Esophagus muscularis mucosa (tissue), 4 donors: ENCODE data around the gene TRIM28. TPM values are rescaled to one million over a fixed set of nuclear protein-coding genes. Genes with fewer than 3 reads are reported as not detected.
A peak's percentile ranks its signal among the peaks of the same experiment; 100 is the strongest.

ENCODE experiments used
- DNase-seq: peaks from one replicate; pipeline ENCODE4 v3.0.0-alpha.2; 2017; ENCODE audit errors: extremely low spot score
- H3K27ac ChIP-seq, 4 donors: fragments of 200-600 bp; sonication (generic); replicated peaks in 1 of 4; 1 replicate in 3 of 4; 2 replicates in 1 of 4; pipeline ENCODE4 v1.5.1; 2016 to 2019; ENCODE audit warnings: mild to moderate bottlenecking in 1 of 4
- H3K27me3 ChIP-seq, 4 donors: fragments of 200-600 bp; sonication (generic); one replicate each; pipeline versions ENCODE4 v1.5.1 to v1.6.0; 2016 to 2019
- H3K36me3 ChIP-seq, 4 donors: fragments of 200-600 bp; sonication (generic); one replicate each; pipeline ENCODE4 v1.5.1; 2016 to 2019
- H3K4me1 ChIP-seq, 4 donors: fragments of 200-600 bp; sonication (generic); one replicate each; pipeline ENCODE4 v1.5.1; 2016 to 2019
- H3K4me3 ChIP-seq, 4 donors: fragments of 200-600 bp; sonication (generic); 1 replicate in 2 of 4; 2 replicates in 2 of 4; pipeline ENCODE4 v1.5.1; 2016 to 2019; ENCODE audit warnings: mild to moderate bottlenecking in 4 of 4, moderate library complexity in 1 of 4
- H3K9me3 ChIP-seq, 4 donors: fragments of 200-600 bp; sonication (generic); 1 replicate in 3 of 4; 2 replicates in 1 of 4; pipeline ENCODE4 v1.5.1; 2016 to 2019
- EP300 ChIP-seq: sonication (generic); formaldehyde crosslinking; IDR thresholded peaks from one replicate; pipeline ENCODE4 v1.6.1; 2017; ENCODE audit warnings: antibody characterized with exemption
- POLR2A ChIP-seq: fragments of 450-650 bp; IDR thresholded peaks from one replicate; pipeline ENCODE4 v1.6.1; 2017; ENCODE audit warnings: antibody characterized with exemption, moderate library complexity, mild to moderate bottlenecking, low read depth
- POLR2AphosphoS5 ChIP-seq, 2 donors: sonication (generic); formaldehyde crosslinking; IDR thresholded peaks; one replicate each; pipeline ENCODE4 v1.6.1; 2017; ENCODE audit warnings: antibody characterized with exemption in 2 of 2
- WGBS: methylation state at CpG from one replicate; pipeline ENCODE4 v1.1.5; 2018; 5-methylcytosine and 5-hydroxymethylcytosine counted together
- intact Hi-C: fragments of 100-400 bp; cut with DNase I; formaldehyde crosslinking; loops from one replicate; pipeline ENCODE4 v1.15.1; 2023
- total RNA-seq, 4 donors: library from RNA; depleted of rRNA; stranded (reverse); fragments of >200 nt; gene quantifications; one replicate each; pipeline versions ENCODE4 v1.1.0 to v1.2.1, GENCODE V29; 2016
- TF ChIP-seq, protein P1 (sequence below), 3 experiments: fragments of 200-600 bp in 2 of 3; fragments of 450-650 bp in 1 of 3; sonication (generic) in 2 of 3; IDR thresholded peaks; one replicate each; pipeline ENCODE4 v1.5.1; 2017 to 2019; ENCODE audit warnings: antibody characterized with exemption in 3 of 3, mild to moderate bottlenecking in 2 of 3, moderate library complexity in 1 of 3

Gene TRIM28
- total RNA-seq, 4 donors from 2014 or later = 152 to 319 (median 264) TPM

DNA sequence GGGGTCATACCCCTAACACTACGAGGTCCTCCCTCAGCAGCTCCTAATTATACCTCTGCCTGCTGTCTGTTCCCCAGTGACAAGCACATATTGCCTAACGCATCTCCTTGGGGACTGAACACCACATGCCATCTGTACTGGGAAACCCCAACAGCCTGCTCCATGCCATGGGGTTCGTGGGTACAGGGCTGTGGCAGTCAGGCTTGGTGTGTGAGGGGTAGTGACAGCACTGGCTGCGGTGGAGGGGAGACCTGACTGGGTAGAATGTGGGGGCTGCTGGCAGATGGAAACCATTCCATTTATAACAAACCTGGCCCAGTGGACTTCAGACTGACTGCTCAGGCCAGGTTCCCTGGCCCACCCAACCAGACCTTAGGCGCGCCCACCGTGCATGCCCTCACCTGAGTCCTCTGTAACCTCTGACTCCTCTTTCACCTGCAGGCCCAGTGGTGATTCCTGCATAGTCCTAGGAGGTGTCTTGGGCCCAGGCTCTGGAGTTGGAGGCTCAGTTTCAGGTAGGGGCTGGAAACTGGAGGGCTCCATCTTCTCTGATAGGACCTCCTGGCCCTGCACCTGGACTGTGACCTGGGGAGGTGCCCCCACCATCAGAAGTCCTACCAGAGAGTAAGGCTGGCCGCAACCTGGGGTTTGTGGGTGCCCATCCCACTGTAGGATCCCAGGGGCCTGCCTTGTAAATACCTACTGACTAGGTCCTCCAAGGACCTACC lies 26.2 kb downstream of the TRIM28 start:
- H3K36me3 ChIP-seq = peaks cover 4 to 44% (median 32%) of the 10 kb centered on the region in 4 donors
- H3K27ac ChIP-seq = no peak overlapping the region
- no peaks in the 10 kb centered on the region for H3K27me3 ChIP-seq
- intact Hi-C loops = no loop called here
- TF ChIP-seq, protein P1, sequence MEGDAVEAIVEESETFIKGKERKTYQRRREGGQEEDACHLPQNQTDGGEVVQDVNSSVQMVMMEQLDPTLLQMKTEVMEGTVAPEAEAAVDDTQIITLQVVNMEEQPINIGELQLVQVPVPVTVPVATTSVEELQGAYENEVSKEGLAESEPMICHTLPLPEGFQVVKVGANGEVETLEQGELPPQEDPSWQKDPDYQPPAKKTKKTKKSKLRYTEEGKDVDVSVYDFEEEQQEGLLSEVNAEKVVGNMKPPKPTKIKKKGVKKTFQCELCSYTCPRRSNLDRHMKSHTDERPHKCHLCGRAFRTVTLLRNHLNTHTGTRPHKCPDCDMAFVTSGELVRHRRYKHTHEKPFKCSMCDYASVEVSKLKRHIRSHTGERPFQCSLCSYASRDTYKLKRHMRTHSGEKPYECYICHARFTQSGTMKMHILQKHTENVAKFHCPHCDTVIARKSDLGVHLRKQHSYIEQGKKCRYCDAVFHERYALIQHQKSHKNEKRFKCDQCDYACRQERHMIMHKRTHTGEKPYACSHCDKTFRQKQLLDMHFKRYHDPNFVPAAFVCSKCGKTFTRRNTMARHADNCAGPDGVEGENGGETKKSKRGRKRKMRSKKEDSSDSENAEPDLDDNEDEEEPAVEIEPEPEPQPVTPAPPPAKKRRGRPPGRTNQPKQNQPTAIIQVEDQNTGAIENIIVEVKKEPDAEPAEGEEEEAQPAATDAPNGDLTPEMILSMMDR (IDR thresholded peaks at IDR 0.05) = no peak
- TF ChIP-seq POLR2A (no peak), EP300 (no peak), POLR2AphosphoS5 (IDR thresholded peaks at IDR 0.05) (no peak)
- no peak for DNase-seq
- 89% methylated on average over 4 of the region's 8 CpGs for WGBS
- no peak overlapping the region for H3K4me3 ChIP-seq
- no peaks in the 10 kb centered on the region for H3K9me3 ChIP-seq
- peaks cover 16 to 29% (median 23%) of the 10 kb centered on the region in 4 donors for H3K4me1 ChIP-seq

DNA sequence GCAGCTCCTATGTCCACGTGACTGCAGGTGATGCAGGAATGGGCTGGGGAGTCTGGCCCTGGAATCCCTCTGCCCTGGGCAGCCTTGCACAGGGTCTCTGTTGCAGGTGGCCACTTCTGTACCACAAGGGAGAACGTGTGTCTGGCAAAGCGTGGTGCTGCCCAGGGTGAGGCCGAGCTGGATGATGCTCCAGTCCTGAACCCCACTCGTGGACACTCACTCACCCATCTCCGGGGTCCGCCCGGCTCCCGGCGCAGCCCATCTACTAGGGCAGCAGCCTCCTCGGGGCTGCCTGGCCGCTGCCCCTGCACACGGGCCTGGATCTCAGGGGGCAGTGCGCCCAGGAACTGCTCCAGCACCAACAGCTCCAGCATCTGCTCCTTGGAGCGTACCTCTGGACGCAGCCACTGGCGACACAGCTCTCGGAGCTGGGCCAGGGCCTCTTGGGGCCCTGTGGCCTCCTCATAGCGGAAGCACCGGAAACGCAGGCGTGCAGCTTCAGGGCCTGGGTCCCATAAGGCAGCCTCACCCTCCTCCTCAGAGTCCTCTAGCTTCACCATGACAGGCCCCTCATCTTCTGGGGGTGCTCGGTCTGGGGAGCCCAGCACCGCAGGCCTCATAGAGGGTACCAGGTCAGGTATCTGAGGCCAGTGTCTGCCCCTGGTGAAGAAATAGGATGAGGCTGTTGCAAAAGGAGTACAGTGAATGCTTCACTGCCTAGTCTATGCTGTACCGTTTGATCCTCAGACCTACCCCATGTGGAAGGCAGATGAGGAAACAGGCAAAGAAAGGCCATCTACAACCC lies 27.1 kb downstream of the TRIM28 start:
- peaks cover 4 to 44% (median 32%) of the 10 kb centered on the region in 4 donors for H3K36me3 ChIP-seq
- no peaks in the 10 kb centered on the region for H3K27me3 ChIP-seq
- no peak for TF ChIP-seq POLR2AphosphoS5 (IDR thresholded peaks at IDR 0.05)
- TF ChIP-seq EP300 = no peak
- no peak for TF ChIP-seq POLR2A
- TF ChIP-seq, protein P1 (IDR thresholded peaks at IDR 0.05) = no peak
- intact Hi-C loops = no loop called here
- WGBS = 98% methylated on average over 7 of the region's 25 CpGs
- no peak for DNase-seq
- no peaks in the 10 kb centered on the region for H3K9me3 ChIP-seq
- no peak overlapping the region for H3K4me3 ChIP-seq
- peaks cover 16 to 32% (median 25%) of the 10 kb centered on the region in 4 donors for H3K4me1 ChIP-seq
- H3K27ac ChIP-seq = no peak overlapping the region

DNA sequence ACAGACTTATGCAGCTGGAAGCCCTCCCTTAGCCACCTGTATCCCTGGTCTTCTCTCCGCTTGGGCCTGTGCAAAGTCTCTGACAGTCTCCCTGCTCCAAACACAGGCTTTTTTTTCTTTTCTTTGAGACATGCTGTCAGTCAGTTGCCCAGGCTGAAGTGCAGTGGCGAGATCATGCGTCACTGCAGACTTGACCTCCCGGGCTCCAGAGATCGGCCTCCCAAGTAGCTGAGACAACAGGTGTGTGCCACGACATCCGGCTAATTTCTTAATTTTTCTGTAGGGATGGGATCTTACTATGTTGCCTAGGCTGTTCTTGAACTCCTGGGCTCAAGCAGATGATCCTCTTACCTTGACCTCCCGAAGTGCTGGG lies 27.7 kb downstream of the TRIM28 start:
- WGBS = 94% methylated on average over 8 of the region's 8 CpGs
- peaks cover 2 to 39% (median 29%) of the 10 kb centered on the region in 4 donors for H3K36me3 ChIP-seq
- intact Hi-C loops = no loop called here
- peaks cover 22 to 38% (median 31%) of the 10 kb centered on the region in 4 donors for H3K4me1 ChIP-seq
- H3K4me3 ChIP-seq = no peak overlapping the region
- no peaks in the 10 kb centered on the region for H3K27me3 ChIP-seq
- H3K9me3 ChIP-seq = no peaks in the 10 kb centered on the region
- no peak for DNase-seq
- TF ChIP-seq POLR2AphosphoS5 (IDR thresholded peaks at IDR 0.05) (no peak), EP300 (no peak)
- TF ChIP-seq, protein P1 (IDR thresholded peaks at IDR 0.05) = no peak
- no peak overlapping the region for H3K27ac ChIP-seq

DNA sequence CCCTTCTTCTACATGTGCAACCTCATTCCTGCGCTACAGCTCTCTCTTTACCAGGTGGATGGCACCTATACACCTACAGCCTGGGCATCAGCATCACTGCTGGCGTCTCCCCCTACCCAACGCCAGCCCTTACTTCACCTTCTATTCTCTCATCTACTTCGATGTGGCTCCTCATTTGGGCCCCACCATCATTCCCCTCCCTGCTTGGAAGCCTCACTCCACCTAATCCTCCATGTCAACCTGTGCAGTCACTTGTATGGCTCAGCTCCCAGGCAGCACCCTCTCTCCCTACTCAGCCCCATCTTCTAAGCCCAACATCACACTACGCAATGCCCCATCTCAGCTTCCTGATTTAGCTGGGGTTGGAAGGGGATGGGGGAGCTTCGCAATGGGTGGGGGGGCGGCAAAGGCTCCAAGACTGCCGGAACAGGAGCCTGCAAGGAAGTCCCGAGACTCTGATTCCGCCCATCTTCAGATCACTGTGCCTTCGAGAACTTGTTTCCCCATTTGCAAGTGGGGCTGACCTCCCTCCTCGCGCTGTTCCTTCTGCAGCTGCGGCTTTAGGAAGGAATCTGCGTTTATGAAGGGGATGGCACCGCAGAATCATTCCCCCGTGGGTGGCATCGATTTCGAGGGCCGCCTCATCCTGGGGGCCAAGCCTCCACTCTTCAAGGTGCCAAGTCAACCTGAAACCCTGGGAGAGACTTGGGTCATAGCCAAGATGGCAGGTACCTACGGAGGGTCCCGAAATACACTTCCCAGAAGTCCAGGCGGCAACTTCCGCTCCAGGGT lies 28.4 kb downstream of the TRIM28 start:
- 36% methylated on average over 23 of the region's 24 CpGs for WGBS
- Histone ChIP-seq H3K27ac (peak overlapping the region; percentile 91 to 99 (median 96)), H3K4me3 (peak overlapping the region; percentile 64 to 87 (median 67)), H3K4me1 (peaks cover 26 to 45% (median 38%) of the 10 kb centered on the region in 4 donors), H3K36me3 (peaks cover 0 to 35% (median 27%) of the 10 kb centered on the region in 4 donors), H3K9me3 (no peaks in the 10 kb centered on the region), H3K27me3 (no peaks in the 10 kb centered on the region)
- TF ChIP-seq POLR2A (no peak), POLR2AphosphoS5 (IDR thresholded peaks at IDR 0.05) (peak in 1 of 2 donors; percentile 85), EP300 (no peak)
- intact Hi-C loops = no loop called here
- DNase-seq = no peak
